HFFc6 (cell line): ENCODE data around the gene NOB1. TPM values are rescaled to one million over a fixed set of nuclear protein-coding genes. Genes with fewer than 3 reads are reported as not detected.

Source experiments
- DNase-seq: peaks from one replicate; pipeline ENCODE4 v3.0.0-alpha.2; 2018
- H3K27ac Mint-ChIP-seq: 2 replicates; pipeline ENCODE4 v1.8.0; 2020; ENCODE audit warnings: mild to moderate bottlenecking, mixed read lengths
- H3K27me3 Mint-ChIP-seq: 2 replicates; pipeline ENCODE4 v1.8.0; 2021; ENCODE audit warnings: mild to moderate bottlenecking, moderate library complexity, mixed read lengths; ENCODE audit not compliant: insufficient read depth
- H3K36me3 Mint-ChIP-seq: 2 replicates; pipeline ENCODE4 v1.8.0; 2021; ENCODE audit warnings: low read depth, mixed read lengths
- H3K4me1 Mint-ChIP-seq: 2 replicates; pipeline ENCODE4 v1.8.0; 2020; ENCODE audit warnings: low read depth, mixed read lengths
- H3K4me3 Mint-ChIP-seq: 2 replicates; pipeline ENCODE4 v1.8.0; 2020; ENCODE audit warnings: mild to moderate bottlenecking, moderate library complexity, mixed read lengths
- H3K9me3 Mint-ChIP-seq: 2 replicates; pipeline ENCODE4 v1.8.0; 2020; ENCODE audit warnings: mild to moderate bottlenecking, mixed read lengths
- CTCF ChIP-seq: fragments of 200-600 bp; sonication (generic); IDR thresholded peaks from 2 replicates; pipeline ENCODE4 v1.5.0; 2021; ENCODE audit warnings: antibody characterized with exemption, mild to moderate bottlenecking
- total RNA-seq, 6 experiments: library from RNA; stranded (reverse); fragmentation: NEBNext Ultra II Directional; extraction: Animal tissue kit (Norgen Biotek cat#: 25700); gene quantifications; 2 replicates in 1 of 6; 3 replicates in 5 of 6; pipeline ENCODE4 v1.2.3, GENCODE V29; 2021

Gene NOB1
- total RNA-seq, 6 experiments from 2014 or later: 52.3 to 59.3 (median 55.2) TPM

GRCh38 chr16:69779724-69780123, 25.0 kb upstream of the NOB1 start:
- Mint-ChIP-seq H3K27ac (no peak overlapping the region), H3K9me3 (no peaks in the 10 kb centered on the region), H3K4me1 (no peaks in the 10 kb centered on the region), H3K4me3 (no peak overlapping the region), H3K36me3 (0 out of 2 replicates have a peak, but pooled peaks cover 10% of the 10 kb centered on the region), H3K27me3 (no peaks in the 10 kb centered on the region)
- TF ChIP-seq CTCF: no peak
- no peak for DNase-seq

- H3K4me1 Mint-ChIP-seq: peaks cover 12% of the 10 kb centered on the region; the same call in 1 of the 2 replicates
- TF ChIP-seq CTCF: no peak
- H3K4me3 Mint-ChIP-seq: no peak overlapping the region
- H3K27ac Mint-ChIP-seq: no peak overlapping the region
- H3K9me3 Mint-ChIP-seq: no peaks in the 10 kb centered on the region
- H3K36me3 Mint-ChIP-seq: 0 out of 2 replicates have a peak, but pooled peaks cover 10% of the 10 kb centered on the region
- no peak for DNase-seq
- no peaks in the 10 kb centered on the region; the same call in 1 of the 2 replicates for H3K27me3 Mint-ChIP-seq
Observed at GRCh38 chr16:69775563-69775962, 20.8 kb upstream of the NOB1 start.

- no peak for TF ChIP-seq CTCF
- DNase-seq: no peak
- H3K27ac Mint-ChIP-seq: no peak overlapping the region
Observed at GRCh38 chr16:69773260-69773947, 18.7 kb upstream of the NOB1 start.

GRCh38 chr16:69771651-69771967, 16.9 kb upstream of the NOB1 start:
- no peak for DNase-seq
- H3K27ac Mint-ChIP-seq: no peak overlapping the region
- H3K9me3 Mint-ChIP-seq: no peaks in the 10 kb centered on the region
- H3K4me1 Mint-ChIP-seq: peaks cover 12% of the 10 kb centered on the region; the same call in 1 of the 2 replicates
- 0 out of 2 replicates have a peak, but pooled peaks cover 10% of the 10 kb centered on the region for H3K36me3 Mint-ChIP-seq
- no peak overlapping the region for H3K4me3 Mint-ChIP-seq
- H3K27me3 Mint-ChIP-seq: no peaks in the 10 kb centered on the region; the same call in 1 of the 2 replicates
- no peak for TF ChIP-seq CTCF

More at GRCh38 chr16:69773260-69773947, 18.7 kb upstream of the NOB1 start:
- H3K36me3 Mint-ChIP-seq: 0 out of 2 replicates have a peak, but pooled peaks cover 10% of the 10 kb centered on the region
- H3K27me3 Mint-ChIP-seq: no peaks in the 10 kb centered on the region; the same call in 1 of the 2 replicates
- H3K4me1 Mint-ChIP-seq: peaks cover 12% of the 10 kb centered on the region; the same call in 1 of the 2 replicates
- no peaks in the 10 kb centered on the region for H3K9me3 Mint-ChIP-seq
- no peak overlapping the region for H3K4me3 Mint-ChIP-seq

- no peak for TF ChIP-seq CTCF
- peaks cover 12% of the 10 kb centered on the region; the same call in 1 of the 2 replicates for H3K4me1 Mint-ChIP-seq
- H3K4me3 Mint-ChIP-seq: no peak overlapping the region
- H3K36me3 Mint-ChIP-seq: no peaks in the 10 kb centered on the region
- no peaks in the 10 kb centered on the region; the same call in 1 of the 2 replicates for H3K27me3 Mint-ChIP-seq
- no peak overlapping the region for H3K27ac Mint-ChIP-seq
- H3K9me3 Mint-ChIP-seq: no peaks in the 10 kb centered on the region
- DNase-seq: no peak
Observed at GRCh38 chr16:69769404-69769803, 14.7 kb upstream of the NOB1 start.
